ENCODE results near the gene SPACA7. TPM values are rescaled to one million over a fixed set of nuclear protein-coding genes. Genes with fewer than 3 reads are reported as not detected.

The SPACA7 gene
- total and polyA plus RNA-seq, 10 of the 15 experiments (the other 5 are each of a cell fraction or from before 2014, with no cell fraction given), result not detected

DNA sequence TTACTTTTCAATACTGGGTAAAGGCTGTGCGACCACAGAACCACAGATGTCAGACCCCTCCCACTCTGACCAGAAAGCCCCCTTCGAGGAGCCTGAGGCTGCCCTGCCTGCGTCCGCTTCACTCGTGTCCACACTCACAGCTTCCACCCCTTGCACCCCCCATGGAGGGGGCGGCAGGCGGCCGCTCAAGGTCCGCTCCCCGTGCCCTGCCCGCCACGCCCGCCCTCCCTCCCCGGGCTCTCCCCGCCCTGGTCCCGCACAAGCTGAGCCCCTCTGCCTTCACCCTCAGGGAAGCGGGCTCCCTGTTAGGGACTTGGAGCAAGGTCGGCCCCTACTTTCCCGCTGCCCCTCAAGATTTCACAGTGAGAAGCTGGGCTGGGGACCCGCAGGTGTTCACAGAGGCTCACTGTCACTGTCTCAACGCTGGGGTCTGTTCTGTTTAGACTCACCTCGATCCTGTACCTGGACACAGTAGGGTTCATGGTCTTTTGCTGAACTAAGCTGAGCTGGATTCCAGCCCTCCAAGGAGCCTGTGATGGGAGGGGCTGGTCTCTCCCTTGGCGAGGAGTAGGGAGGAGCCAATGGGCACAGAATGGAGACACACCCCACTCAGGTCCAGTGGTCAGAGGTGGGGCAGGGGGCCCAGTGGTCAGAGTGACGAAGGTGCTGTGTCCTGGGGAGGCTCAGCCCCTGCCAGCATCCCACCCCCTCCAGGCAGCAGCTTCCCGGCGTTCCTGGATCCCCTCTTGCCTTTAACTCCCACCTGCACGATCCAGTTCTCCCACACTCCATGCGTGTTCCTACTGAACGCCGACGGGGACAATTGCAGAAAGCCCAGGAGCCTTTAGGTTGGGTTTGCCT, 69.5 kb downstream of the SPACA7 start:
- DNase-seq (ENCODE audit: low read depth, low spot score), result no peak
- 45% methylated on average over 29 of the region's 31 CpGs for whole genome bisulfite sequencing (ENCODE audit: insufficient coverage, insufficient replicate concordance, low lambda C conversion rate, missing lambda C conversion rate)
- TF ChIP-seq SP1 (IDR thresholded peaks at IDR 0.05; ENCODE audit: low read depth, low read length) (no peak), BHLHE40 (IDR thresholded peaks at IDR 0.05; ENCODE audit: borderline replicate concordance in 1 of 2, low read depth in 2 of 2, low read length in 1 of 2) (no peak), HSF1 (IDR thresholded peaks at IDR 0.05; ENCODE audit: low read depth, low read length) (no peak), STAT1 (conservative IDR thresholded peaks at IDR 0.05) (no peak), EZH2 (IDR thresholded peaks at IDR 0.05; ENCODE audit: borderline replicate concordance, control insufficient read depth, low read depth, low read length) (no peak), BCL3 (IDR thresholded peaks at IDR 0.05; ENCODE audit: borderline replicate concordance, insufficient read depth, low read depth, low read length, poor library complexity, severe bottlenecking) (no peak)
- TF ChIP-seq, protein P1, sequence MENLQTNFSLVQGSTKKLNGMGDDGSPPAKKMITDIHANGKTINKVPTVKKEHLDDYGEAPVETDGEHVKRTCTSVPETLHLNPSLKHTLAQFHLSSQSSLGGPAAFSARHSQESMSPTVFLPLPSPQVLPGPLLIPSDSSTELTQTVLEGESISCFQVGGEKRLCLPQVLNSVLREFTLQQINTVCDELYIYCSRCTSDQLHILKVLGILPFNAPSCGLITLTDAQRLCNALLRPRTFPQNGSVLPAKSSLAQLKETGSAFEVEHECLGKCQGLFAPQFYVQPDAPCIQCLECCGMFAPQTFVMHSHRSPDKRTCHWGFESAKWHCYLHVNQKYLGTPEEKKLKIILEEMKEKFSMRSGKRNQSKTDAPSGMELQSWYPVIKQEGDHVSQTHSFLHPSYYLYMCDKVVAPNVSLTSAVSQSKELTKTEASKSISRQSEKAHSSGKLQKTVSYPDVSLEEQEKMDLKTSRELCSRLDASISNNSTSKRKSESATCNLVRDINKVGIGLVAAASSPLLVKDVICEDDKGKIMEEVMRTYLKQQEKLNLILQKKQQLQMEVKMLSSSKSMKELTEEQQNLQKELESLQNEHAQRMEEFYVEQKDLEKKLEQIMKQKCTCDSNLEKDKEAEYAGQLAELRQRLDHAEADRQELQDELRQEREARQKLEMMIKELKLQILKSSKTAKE (IDR thresholded peaks at IDR 0.05; ENCODE audit: low read depth, poor library complexity, severe bottlenecking), result no peak

More for the DNA sequence above, 69.5 kb downstream of the SPACA7 start:
- Histone ChIP-seq H2AFZ (ENCODE audit: control insufficient read depth, low read depth, low read length) (no peak overlapping the region), H4K20me1 (ENCODE audit: control insufficient read depth, insufficient read depth) (no peaks in the 10 kb centered on the region), H3K27ac (ENCODE audit: control insufficient read depth, insufficient read depth) (no peak overlapping the region), H3K79me2 (ENCODE audit: control insufficient read depth, insufficient read depth, low read length) (no peaks in the 10 kb centered on the region), H3K36me3 (ENCODE audit: control insufficient read depth in 2 of 2, insufficient read depth in 2 of 2, low read length in 1 of 2) (no peaks in the 10 kb centered on the region), H3K27me3 (replicated peaks in 1 of 2; ENCODE audit: control insufficient read depth in 2 of 2, insufficient read depth in 2 of 2, low read length in 1 of 2) (no peaks in the 10 kb centered on the region), H3K9me3 (replicated peaks; ENCODE audit: control insufficient read depth, insufficient read depth, low read length) (no peaks in the 10 kb centered on the region), H3K9ac (ENCODE audit: control insufficient read depth, insufficient read depth, low read length) (no peak overlapping the region), H3K4me3 (no peak overlapping the region), H3K4me1 (ENCODE audit: control insufficient read depth, insufficient read depth, low read length) (no peaks in the 10 kb centered on the region), H3K4me2 (ENCODE audit: control insufficient read depth, insufficient read depth) (no peak overlapping the region)
- ChIA-PET SMC1A (ENCODE audit: uncharacterized antibody, unreplicated experiment) (interaction anchor here (0.6 kb wide), 1 partner anchor 130 kb away, joined by 3 read pairs; no protein-coding TSS in a partner anchor), RAD21 (ENCODE audit: unreplicated experiment) (no interaction called here), POLR2A (no interaction called here), CTCF (no interaction called here)
- in situ Hi-C loops (cut with MboI), result loop anchor here (25.0 kb wide), 1 partner anchor 1358 kb away; no protein-coding TSS in a partner anchor
- BruUV-seq (replicated peaks), result no TSS peak
- intact Hi-C loops (cut with micrococcal nuclease; ENCODE audit: unreplicated experiment), result loop anchor here (10.0 kb wide), 1 partner anchor 159 kb away; no protein-coding TSS in a partner anchor
- FAIRE-seq (no peak), ATAC-seq (no peak)
